ENCODE results near the gene ANKRD66. TPM values are rescaled to one million over a fixed set of nuclear protein-coding genes. Genes with fewer than 3 reads are reported as not detected.

Gene ANKRD66
- total and polyA plus RNA-seq, 2 of the 4 experiments (the other 2 are of a cell fraction) = not detected

DNA sequence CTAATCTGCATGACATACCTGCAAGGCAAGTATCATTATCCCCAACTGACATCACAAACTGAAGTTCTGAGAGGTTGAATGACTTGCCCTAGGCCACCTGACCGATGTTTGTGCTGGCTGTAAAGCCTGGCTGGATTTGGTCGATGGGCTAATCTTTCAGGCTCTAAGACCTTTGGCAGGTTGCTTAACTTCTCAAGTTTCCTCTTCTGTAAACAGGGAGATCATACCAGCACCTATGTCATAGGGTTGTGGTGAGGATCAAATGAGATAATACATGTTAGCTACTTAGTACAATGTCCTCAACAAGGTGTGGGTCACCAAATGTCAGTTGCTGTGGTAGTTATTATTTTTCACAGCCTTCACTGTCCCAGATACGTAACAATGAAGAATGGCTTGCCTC lies 14.2 kb downstream of the ANKRD66 start:
- Histone ChIP-seq H2BK120ac (ENCODE audit: low read depth, low read length) (no peak overlapping the region), H3K4ac (ENCODE audit: low read depth, low read length) (no peak overlapping the region), H4K8ac (ENCODE audit: low read depth in 2 of 2, low read length in 2 of 2) (no peak overlapping the region), H3K56ac (ENCODE audit: extremely low read depth, insufficient read depth, low read length) (no peak overlapping the region), H3K36me3 (ENCODE audit: control insufficient read depth, insufficient read depth, low read length) (no peaks in the 10 kb centered on the region), H2BK20ac (ENCODE audit: low read depth, low read length) (no peak overlapping the region), H3K9me1 (ENCODE audit: insufficient read depth, low read length) (no peaks in the 10 kb centered on the region), H3K9ac (ENCODE audit: low read depth, low read length) (no peak overlapping the region), H3K4me2 (ENCODE audit: low read depth, low read length) (no peak overlapping the region), H3K18ac (ENCODE audit: low read depth, low read length) (no peak overlapping the region), H2AK5ac (ENCODE audit: low read depth, low read length) (no peak overlapping the region), H3K14ac (replicated peaks; ENCODE audit: low read depth, low read length) (no peak overlapping the region), H3K4me3 (ENCODE audit: insufficient read depth, low read depth, low read length) (no peak overlapping the region), H4K91ac (ENCODE audit: insufficient read depth, low read depth, low read length) (no peak overlapping the region), H3K4me1 (ENCODE audit: control insufficient read depth, insufficient read depth, low read length) (no peaks in the 10 kb centered on the region), H2BK15ac (ENCODE audit: low read depth, low read length) (no peak overlapping the region), H2AK9ac (replicated peaks; ENCODE audit: low read depth, low read length, poor library complexity) (no peak overlapping the region), H3K79me1 (ENCODE audit: low read depth in 1 of 2, low read length in 2 of 2) (no peaks in the 10 kb centered on the region), H3K27ac (ENCODE audit: insufficient read depth, low read length) (no peak overlapping the region), H3K9me3 (ENCODE audit: control insufficient read depth, insufficient read depth, low read length) (no peaks in the 10 kb centered on the region), H4K5ac (ENCODE audit: low read depth, low read length) (no peak overlapping the region), H2BK5ac (ENCODE audit: low read depth, low read length, poor library complexity, severe bottlenecking) (no peak overlapping the region), H3K27me3 (ENCODE audit: control insufficient read depth, insufficient read depth, low read length) (no peaks in the 10 kb centered on the region), H4K20me1 (ENCODE audit: insufficient read depth, low read length) (no peaks in the 10 kb centered on the region), H2AFZ (replicated peaks; ENCODE audit: low read length, poor library complexity) (no peak overlapping the region), H3K23ac (ENCODE audit: low read depth, low read length) (no peak overlapping the region)
- 80% methylated on average over 1 of the region's 3 CpGs; no CpG with 5 or more reads in 1 of the 2 experiments for WGBS, 2 experiments (ENCODE audit: extremely low coverage in 2 of 2, insufficient read length in 1 of 2)
- dilution Hi-C loops (cut with HindIII; ENCODE audit: low sequenced_read_pairs, unreplicated experiment) = no loop called here
- TF ChIP-seq POLR2A (IDR thresholded peaks at IDR 0.05; ENCODE audit: low read depth, low read length) (no peak), RAD21 (IDR thresholded peaks at IDR 0.05; ENCODE audit: low read length) (no peak)
- DNase-seq = no peak
- BruUV-seq (replicated peaks) = no TSS peak
- CTCF ChIA-PET = no interaction called here
- intact Hi-C loops (cut with micrococcal nuclease) = no loop called here
- in situ Hi-C loops (cut with MboI; ENCODE audit: low sequenced_read_pairs) = no loop called here
- no peak for ATAC-seq (ENCODE audit: low read depth)
- POLR2A ChIA-PET (ENCODE audit: unreplicated experiment) = no interaction called here
